ENCODE measurements around the gene COPS7A. TPM values are rescaled to one million over a fixed set of nuclear protein-coding genes. Genes with fewer than 3 reads are reported as not detected.
A peak's percentile ranks its signal among the peaks of the same experiment; 100 is the strongest.

The COPS7A gene
- total RNA-seq, 1 experiment from 2014 or later, result 82.3 TPM

DNA sequence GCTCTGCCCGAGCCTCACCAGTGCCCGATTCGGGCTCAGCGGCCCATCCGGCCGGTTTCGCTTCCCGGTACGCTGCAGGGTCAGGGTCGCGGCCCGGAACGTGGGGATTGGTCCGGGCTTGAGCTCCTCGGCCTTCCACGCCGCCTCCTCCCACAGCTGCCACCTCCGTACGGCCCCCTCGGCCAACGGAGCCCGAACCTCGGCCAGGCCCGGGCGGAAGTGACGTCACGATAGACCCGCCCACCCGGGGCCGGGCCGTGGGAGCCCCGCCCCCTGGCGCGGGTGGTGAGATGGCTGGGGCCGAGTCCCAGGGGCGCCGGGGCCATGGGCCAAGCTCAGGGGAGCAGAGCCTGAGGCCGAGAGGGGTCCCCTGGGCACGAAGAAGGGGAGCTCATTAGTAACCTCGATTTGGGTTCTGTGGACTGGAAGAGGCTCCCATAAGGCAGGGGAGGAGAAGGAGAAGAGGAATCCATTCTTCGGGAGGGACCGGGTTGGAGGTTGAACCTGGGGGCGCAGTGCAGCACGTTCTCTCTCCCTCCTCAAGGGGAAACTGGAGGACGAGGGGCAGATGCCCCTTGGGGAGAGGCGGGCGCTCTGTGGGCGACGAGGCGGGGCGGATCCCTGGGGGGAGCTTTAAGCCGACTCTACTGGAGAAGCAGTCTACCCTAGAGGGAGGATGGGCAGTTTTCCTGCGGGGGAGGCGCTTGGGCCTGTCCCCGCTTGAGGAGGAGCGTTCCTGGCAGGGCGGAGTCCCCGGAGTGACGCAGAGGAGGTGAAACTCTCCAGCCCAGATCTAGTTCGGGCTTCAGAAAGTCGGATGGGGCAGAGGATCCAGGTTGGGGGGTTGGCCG, 29.3 kb downstream of the COPS7A start, which contains the start of gene MLF2:
Gene MLF2, minus strand, starts transcription at position 221 of the 851 bp plus-strand sequence. CDS start 807 bp downstream, outside the sequence.
- intact Hi-C loops (cut with micrococcal nuclease), result loop anchor here (1.0 to 5.0 kb wide), 4 partner anchors 14 to 99 kb away; partner anchors contain the start of genes CDCA3, PTMS and USP5
- TSS peak; percentile 75 for BruUV-seq (replicated peaks)

DNA sequence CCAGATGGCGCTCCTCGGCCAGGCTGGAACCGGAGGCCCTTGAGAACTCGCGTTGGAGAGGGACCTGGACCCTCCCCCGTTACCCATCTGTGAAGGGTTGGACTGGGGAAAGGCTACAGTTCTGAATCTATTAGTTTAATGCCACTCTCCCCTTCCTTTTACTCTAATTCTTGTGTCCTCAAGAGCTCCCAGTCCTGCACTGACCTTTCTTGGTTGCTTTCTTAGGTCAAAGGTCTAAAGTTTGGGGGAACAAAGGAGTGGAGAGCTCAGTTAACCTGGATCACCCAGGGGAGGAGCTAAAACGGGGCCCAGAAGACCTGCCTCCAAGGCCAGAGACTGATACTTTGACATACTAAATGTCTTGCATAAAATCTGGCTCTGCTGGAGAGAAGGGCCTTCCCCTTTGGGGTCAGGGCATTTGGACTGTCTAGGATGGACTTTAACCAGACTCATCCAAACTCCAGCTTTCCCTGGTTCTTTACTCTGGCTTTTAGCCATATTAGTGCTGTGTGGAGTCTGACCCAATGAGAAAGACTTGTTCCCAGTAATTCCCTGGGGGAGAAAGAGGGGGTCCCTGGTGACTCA, 30.0 kb downstream of the COPS7A start:
- CTCF ChIA-PET, result interaction anchor here (0.6 to 1.8 kb wide), 2 partner anchors 13 to 25 kb away, joined by 5 to 24 read pairs; partner anchors contain the start of gene PTMS

More for the DNA sequence above, 29.3 kb downstream of the COPS7A start, which contains the start of gene MLF2:
- H3K36me3 ChIP-seq (ENCODE audit: low read depth, low read length), result peaks cover 14% of the 10 kb centered on the region; the same call in 1 of the 2 replicates
- DNase-seq, result peak; percentile 95
- ATAC-seq, result peak; percentile 92
- POLR2A ChIA-PET (ENCODE audit: unreplicated experiment), result interaction anchor here (0.8 to 1.9 kb wide), 4 partner anchors 12 to 64 kb away, joined by 7 to 14 read pairs (median 9); partner anchors contain the start of genes PTMS and ZNF384
- peaks cover 23% of the 10 kb centered on the region for H3K79me2 ChIP-seq (ENCODE audit: low read length)
- no peaks in the 10 kb centered on the region for H3K9me3 ChIP-seq (ENCODE audit: low read length)
- H4K20me1 ChIP-seq (ENCODE audit: low read length), result peaks cover 4% of the 10 kb centered on the region; the same call in 1 of the 2 replicates
- H3K9ac ChIP-seq (ENCODE audit: low read length), result peak within 1 kb of the TSS; percentile 97
- H3K4me2 ChIP-seq (ENCODE audit: low read length), result peak within 1 kb of the TSS; percentile 99
- no peaks in the 10 kb centered on the region for H3F3A ChIP-seq (ENCODE audit: low read length, unreplicated experiment)
- no peaks in the 10 kb centered on the region for H3K27me3 ChIP-seq (ENCODE audit: low read length)
- no peak for TF ChIP-seq EZH2 (IDR thresholded peaks at IDR 0.05; ENCODE audit: low read length, unreplicated experiment)
- TF ChIP-seq, protein P1, sequence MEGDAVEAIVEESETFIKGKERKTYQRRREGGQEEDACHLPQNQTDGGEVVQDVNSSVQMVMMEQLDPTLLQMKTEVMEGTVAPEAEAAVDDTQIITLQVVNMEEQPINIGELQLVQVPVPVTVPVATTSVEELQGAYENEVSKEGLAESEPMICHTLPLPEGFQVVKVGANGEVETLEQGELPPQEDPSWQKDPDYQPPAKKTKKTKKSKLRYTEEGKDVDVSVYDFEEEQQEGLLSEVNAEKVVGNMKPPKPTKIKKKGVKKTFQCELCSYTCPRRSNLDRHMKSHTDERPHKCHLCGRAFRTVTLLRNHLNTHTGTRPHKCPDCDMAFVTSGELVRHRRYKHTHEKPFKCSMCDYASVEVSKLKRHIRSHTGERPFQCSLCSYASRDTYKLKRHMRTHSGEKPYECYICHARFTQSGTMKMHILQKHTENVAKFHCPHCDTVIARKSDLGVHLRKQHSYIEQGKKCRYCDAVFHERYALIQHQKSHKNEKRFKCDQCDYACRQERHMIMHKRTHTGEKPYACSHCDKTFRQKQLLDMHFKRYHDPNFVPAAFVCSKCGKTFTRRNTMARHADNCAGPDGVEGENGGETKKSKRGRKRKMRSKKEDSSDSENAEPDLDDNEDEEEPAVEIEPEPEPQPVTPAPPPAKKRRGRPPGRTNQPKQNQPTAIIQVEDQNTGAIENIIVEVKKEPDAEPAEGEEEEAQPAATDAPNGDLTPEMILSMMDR (conservative IDR thresholded peaks at IDR 0.05; ENCODE audit: low read depth, low read length), result peak; percentile 88; the same call in 1 of the 2 replicates
- H2AFZ ChIP-seq (ENCODE audit: low read length), result peak within 1 kb of the TSS; percentile 96
- H3K27ac ChIP-seq (ENCODE audit: low read length), result peak within 1 kb of the TSS; percentile 89
- peaks cover 12% of the 10 kb centered on the region for H3K4me1 ChIP-seq (ENCODE audit: insufficient read depth, low read length)
- peak within 1 kb of the TSS; percentile 91 for H3K4me3 ChIP-seq (ENCODE audit: low read length)
- CTCF ChIA-PET, result interaction anchor here (0.6 to 1.8 kb wide), 4 partner anchors 14 to 50 kb away, joined by 3 to 24 read pairs (median 4); partner anchors contain the start of genes LAG3 and PTMS
- H3K9me2 ChIP-seq (replicated peaks; ENCODE audit: low read length), result no peaks in the 10 kb centered on the region

More for the DNA sequence above, 30.0 kb downstream of the COPS7A start:
- DNase-seq (no peak), ATAC-seq (no peak)
- H3K79me2 ChIP-seq (ENCODE audit: low read length), result peaks cover 23% of the 10 kb centered on the region
- intact Hi-C loops (cut with micrococcal nuclease), result loop anchor here (1.0 to 5.0 kb wide), 4 partner anchors 13 to 98 kb away; partner anchors contain the start of genes CDCA3, PTMS and USP5
- peak overlapping the region; percentile 49 for H3K4me2 ChIP-seq (ENCODE audit: low read length)
- no peak overlapping the region for H3K9ac ChIP-seq (ENCODE audit: low read length)
- no peak overlapping the region; the same call in 1 of the 2 replicates for H3K4me3 ChIP-seq (ENCODE audit: low read length)
- H3K4me1 ChIP-seq (ENCODE audit: insufficient read depth, low read length), result peaks cover 12% of the 10 kb centered on the region
- no TSS peak for BruUV-seq (replicated peaks)
- no peaks in the 10 kb centered on the region for H3K9me3 ChIP-seq (ENCODE audit: low read length)
- H2AFZ ChIP-seq (ENCODE audit: low read length), result no peak overlapping the region
- peaks cover 14% of the 10 kb centered on the region; the same call in 1 of the 2 replicates for H3K36me3 ChIP-seq (ENCODE audit: low read depth, low read length)
- POLR2A ChIA-PET (ENCODE audit: unreplicated experiment), result interaction anchor here (1.0 to 1.9 kb wide), 3 partner anchors 11 to 24 kb away, joined by 7 to 14 read pairs (median 8); partner anchors contain the start of gene PTMS
- no peaks in the 10 kb centered on the region for H3F3A ChIP-seq (ENCODE audit: low read length, unreplicated experiment)
- TF ChIP-seq, protein P1 (conservative IDR thresholded peaks at IDR 0.05; ENCODE audit: low read depth, low read length), result peak; percentile 5
- TF ChIP-seq EZH2phosphoT487 (IDR thresholded peaks at IDR 0.05; ENCODE audit: borderline replicate concordance, low read length), result no peak
- TF ChIP-seq EZH2 (IDR thresholded peaks at IDR 0.05; ENCODE audit: low read length, unreplicated experiment), result no peak
- peaks cover 4% of the 10 kb centered on the region; the same call in 1 of the 2 replicates for H4K20me1 ChIP-seq (ENCODE audit: low read length)
- no peaks in the 10 kb centered on the region for H3K9me2 ChIP-seq (replicated peaks; ENCODE audit: low read length)
- no peak overlapping the region for H3K27ac ChIP-seq (ENCODE audit: low read length)
- no peaks in the 10 kb centered on the region for H3K27me3 ChIP-seq (ENCODE audit: low read length)

All from PC-3 (cell line).